Calu3 (cell line): ENCODE data around the gene FAM131A. TPM values are rescaled to one million over a fixed set of nuclear protein-coding genes. Genes with fewer than 3 reads are reported as not detected.
"Not testable (repeated sequence)": the region's sequence is repeated elsewhere in the genome, so short reads cannot be mapped to it uniquely, and the experiment has no call there.

ENCODE experiments used
- BruUV-seq: library from RNA; stranded (reverse); fragments of 400-500 nt; replicated peaks from 2 replicates; lab custom pipeline; 2021; lab: Mats Ljungman, UMichigan
- CTCF ChIA-PET: fragments of 300-600 bp; sonication (Branson Sonifier 250); formaldehyde crosslinking; loops from one replicate; lab custom pipeline; 2022; ENCODE audit warnings: antibody characterized with exemption; lab: Charles Lee
- DNase-seq: peaks from one replicate; pipeline ENCODE4 v3.0.0; 2022
- H3K27ac Mint-ChIP-seq: one replicate; pipeline ENCODE4 v1.8.0; 2022; ENCODE audit warnings: mixed read lengths; ENCODE audit not compliant: unreplicated experiment
- H3K27me3 Mint-ChIP-seq: one replicate; pipeline ENCODE4 v1.8.0; 2022; ENCODE audit warnings: mixed read lengths; ENCODE audit not compliant: unreplicated experiment
- H3K36me3 Mint-ChIP-seq: one replicate; pipeline ENCODE4 v1.8.0; 2022; ENCODE audit warnings: mild to moderate bottlenecking, moderate library complexity, mixed read lengths; ENCODE audit not compliant: insufficient read depth, unreplicated experiment
- H3K4me1 Mint-ChIP-seq: one replicate; pipeline ENCODE4 v1.8.0; 2022; ENCODE audit warnings: mild to moderate bottlenecking, low read depth, mixed read lengths; ENCODE audit not compliant: unreplicated experiment
- H3K4me3 Mint-ChIP-seq: one replicate; pipeline ENCODE4 v1.8.0; 2022; ENCODE audit warnings: mild to moderate bottlenecking, low read depth, moderate library complexity, mixed read lengths; ENCODE audit not compliant: unreplicated experiment
- H3K9me3 Mint-ChIP-seq: one replicate; pipeline ENCODE4 v1.8.0; 2022; ENCODE audit warnings: low read depth, mixed read lengths; ENCODE audit not compliant: unreplicated experiment
- CTCF ChIP-seq: fragments of 200-600 bp; IDR thresholded peaks from one replicate; pipeline ENCODE4 v1.8.0; 2022; ENCODE audit warnings: antibody characterized with exemption; ENCODE audit not compliant: unreplicated experiment
- intact Hi-C: fragments of 100-400 bp; cut with micrococcal nuclease; formaldehyde crosslinking; loops from one replicate; pipeline ENCODE4 v1.10.0; 2022; ENCODE audit not compliant: unreplicated experiment
- total RNA-seq: library from RNA; stranded (reverse); gene quantifications from 2 replicates; pipeline ENCODE4 v1.2.3, GENCODE V29; 2022

The FAM131A gene
- total RNA-seq, 1 experiment from 2014 or later: 24.4 TPM

GRCh38 chr3:184337981-184338380 is 581 bp downstream of the FAM131A start:
- Mint-ChIP-seq H3K4me1 (peaks cover 50% of the 10 kb centered on the region), H3K36me3 (peaks cover 58% of the 10 kb centered on the region), H3K27ac (peak overlapping the region; percentile 21), H3K9me3 (no peaks in the 10 kb centered on the region), H3K27me3 (no peaks in the 10 kb centered on the region), H3K4me3 (no peak overlapping the region)
- TF ChIP-seq CTCF: no peak
- DNase-seq: no peak
- CTCF ChIA-PET: interaction anchor here (0.6 to 1.7 kb wide), 2 partner anchors 8 to 138 kb away, joined by 3 to 4 read pairs; no protein-coding TSS in a partner anchor
- intact Hi-C loops: no loop called here
- BruUV-seq: no TSS peak

DNA sequence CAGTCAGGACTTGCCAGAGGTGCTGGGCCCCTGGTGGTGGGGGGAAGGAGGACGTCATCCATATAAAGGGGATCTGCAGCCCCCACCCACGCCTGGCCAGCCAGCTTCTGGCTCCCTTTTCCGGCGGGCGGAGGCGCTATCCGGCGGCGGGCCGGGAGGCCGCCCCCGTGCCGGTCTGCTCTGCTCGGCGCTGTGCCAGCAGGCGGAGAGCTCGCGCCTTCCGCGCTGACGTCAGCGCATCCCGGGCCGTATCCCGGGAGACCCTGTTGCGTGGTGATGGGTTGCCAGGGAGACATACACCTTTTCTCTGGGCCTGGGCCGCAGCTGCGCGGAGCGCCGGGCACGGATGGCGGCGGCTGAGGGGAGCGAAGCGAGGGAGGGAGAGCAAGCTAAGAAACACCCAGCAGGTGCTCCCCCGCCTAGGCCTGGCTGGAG is 1.1 kb downstream of the FAM131A start:
- Mint-ChIP-seq H3K4me1 (peaks cover 45% of the 10 kb centered on the region), H3K36me3 (peaks cover 57% of the 10 kb centered on the region), H3K9me3 (no peaks in the 10 kb centered on the region), H3K27ac (no peak overlapping the region), H3K4me3 (no peak overlapping the region), H3K27me3 (no peaks in the 10 kb centered on the region)
- DNase-seq: no peak
- CTCF ChIA-PET: interaction anchor here (0.6 kb wide), 1 partner anchor 137 kb away, joined by 3 read pairs; no protein-coding TSS in a partner anchor
- intact Hi-C loops: no loop called here
- TF ChIP-seq CTCF: peak; percentile 33
- BruUV-seq: no TSS peak

DNA sequence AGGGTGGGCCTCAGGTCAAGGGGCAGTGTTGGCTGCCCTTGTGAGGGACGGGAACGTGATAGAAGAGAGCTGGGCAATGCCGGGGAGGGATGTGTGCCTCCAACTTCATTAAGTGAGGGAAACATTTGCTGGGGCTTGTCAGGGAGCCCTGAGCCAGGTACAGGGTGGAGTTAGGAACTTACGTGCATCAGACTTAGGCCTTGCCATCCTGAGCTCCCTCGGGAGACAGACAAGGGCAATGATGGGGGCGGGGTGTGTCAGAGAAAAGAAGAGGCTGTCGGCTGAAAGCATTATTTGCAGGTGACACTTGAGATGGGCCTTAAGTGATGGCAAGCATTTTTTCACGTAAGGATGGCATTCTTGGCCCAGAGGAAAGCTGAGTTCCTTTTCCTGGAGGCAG is 1.6 kb downstream of the FAM131A start:
- no TSS peak for BruUV-seq
- H3K27ac Mint-ChIP-seq: no peak overlapping the region
- intact Hi-C loops: no loop called here
- CTCF ChIA-PET: no interaction called here
- no peak for DNase-seq
- no peak overlapping the region for H3K4me3 Mint-ChIP-seq
- H3K27me3 Mint-ChIP-seq: no peaks in the 10 kb centered on the region
- TF ChIP-seq CTCF: no peak
- peaks cover 53% of the 10 kb centered on the region for H3K36me3 Mint-ChIP-seq
- no peaks in the 10 kb centered on the region for H3K9me3 Mint-ChIP-seq
- peaks cover 40% of the 10 kb centered on the region for H3K4me1 Mint-ChIP-seq

DNA sequence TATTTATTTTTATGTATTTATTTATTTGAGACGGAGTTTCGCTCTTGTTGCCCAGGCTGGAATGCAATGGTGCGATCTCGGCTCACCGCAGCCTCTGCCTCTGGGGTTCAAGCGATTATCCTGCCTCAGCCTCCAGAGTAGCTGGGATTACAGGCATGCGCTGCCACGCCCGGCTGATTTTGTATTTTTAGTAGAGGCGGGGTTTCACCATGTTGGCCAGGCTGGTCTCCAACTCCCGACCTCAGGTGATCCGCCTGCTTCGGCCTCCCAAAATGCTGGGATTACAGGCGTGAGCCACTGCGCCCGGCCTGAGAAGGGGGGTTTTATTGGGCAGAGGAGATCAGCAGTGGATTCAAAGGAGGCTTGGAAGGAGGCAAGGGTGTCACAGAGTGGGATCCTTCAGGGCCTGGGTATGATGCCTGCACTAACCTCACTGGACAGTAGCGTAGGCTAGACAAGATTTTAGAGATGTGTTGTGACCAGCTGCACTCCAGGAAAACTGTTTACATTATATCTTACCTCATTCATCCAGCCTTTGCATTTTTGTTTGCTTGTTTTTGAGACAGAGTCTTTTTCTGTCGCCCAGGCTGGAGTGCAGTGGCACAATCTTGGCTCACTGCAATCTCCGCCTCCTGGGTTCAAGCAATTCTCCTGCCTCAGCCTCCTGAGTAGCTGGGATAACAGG is 2.2 kb downstream of the FAM131A start:
- CTCF ChIA-PET, DNase-seq, BruUV-seq, H3K4me3 Mint-ChIP-seq, H3K27ac Mint-ChIP-seq, intact Hi-C loops, H3K27me3 Mint-ChIP-seq, H3K9me3 Mint-ChIP-seq: not testable (repeated sequence)
- peaks cover 50% of the 10 kb centered on the region for H3K36me3 Mint-ChIP-seq
- peaks cover 34% of the 10 kb centered on the region for H3K4me1 Mint-ChIP-seq

DNA sequence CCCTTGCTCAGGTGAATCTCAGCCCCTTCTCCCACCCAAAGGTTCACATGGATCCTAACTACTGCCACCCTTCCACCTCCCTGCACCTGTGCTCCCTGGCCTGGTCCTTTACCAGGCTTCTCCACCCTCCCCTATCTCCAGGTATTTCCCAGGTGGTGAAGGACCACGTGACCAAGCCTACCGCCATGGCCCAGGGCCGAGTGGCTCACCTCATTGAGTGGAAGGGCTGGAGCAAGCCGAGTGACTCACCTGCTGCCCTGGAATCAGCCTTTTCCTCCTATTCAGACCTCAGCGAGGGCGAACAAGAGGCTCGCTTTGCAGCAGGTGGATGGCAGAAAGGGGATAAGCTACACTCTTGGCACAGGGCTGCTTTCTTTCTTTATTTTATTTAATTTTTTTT is 4.5 kb downstream of the FAM131A start:
- no TSS peak for BruUV-seq
- CTCF ChIA-PET: no interaction called here
- H3K4me3 Mint-ChIP-seq: no peak overlapping the region
- H3K36me3 Mint-ChIP-seq: peaks cover 43% of the 10 kb centered on the region
- H3K27ac Mint-ChIP-seq: no peak overlapping the region
- peaks cover 39% of the 10 kb centered on the region for H3K4me1 Mint-ChIP-seq
- DNase-seq: peak; percentile 53
- intact Hi-C loops: no loop called here
- no peaks in the 10 kb centered on the region for H3K27me3 Mint-ChIP-seq
- no peaks in the 10 kb centered on the region for H3K9me3 Mint-ChIP-seq
- no peak for TF ChIP-seq CTCF
